K562 (cell line): ENCODE data around the gene IRF1. TPM values are rescaled to one million over a fixed set of nuclear protein-coding genes. Genes with fewer than 3 reads are reported as not detected.

Source experiments
- AFF4 ChIP-seq: sonication (generic); formaldehyde crosslinking; IDR thresholded peaks from 2 replicates; pipeline ENCODE4 v1.8.0; 2023; ENCODE audit warnings: mild to moderate bottlenecking, missing genetic modification reagents
- BMI1 ChIP-seq: fragments of 150-350 bp; IDR thresholded peaks from 2 replicates; pipeline ENCODE4 v1.6.1; 2014; ENCODE audit warnings: low read length
- BRD9 ChIP-seq: fragments of 450-650 bp; IDR thresholded peaks from 2 replicates; pipeline ENCODE4 v1.6.1; 2018; ENCODE audit warnings: low read depth; ENCODE audit not compliant: partially characterized antibody
- ELF1 ChIP-seq: fragments of 200-800 bp; sonication (Bioruptor generic); IDR thresholded peaks from 2 replicates; pipeline ENCODE4 v1.6.1; 2016; ENCODE audit warnings: missing genetic modification characterization, missing compliant biosample characterization
- HDGF ChIP-seq: fragments of 450-650 bp; IDR thresholded peaks from 2 replicates; pipeline ENCODE4 v1.6.1; 2016
- HMG20B ChIP-seq: fragments of 250-450 bp; sonication (Bioruptor Pico); IDR thresholded peaks from 2 replicates; pipeline ENCODE4 v1.5.0; 2021; ENCODE audit warnings: mild to moderate bottlenecking
- HSF4 ChIP-seq: fragments of 250-450 bp; sonication (Bioruptor Pico); IDR thresholded peaks from 2 replicates; pipeline ENCODE4 v2.1.2; 2022; ENCODE audit warnings: mild to moderate bottlenecking, moderate library complexity, borderline replicate concordance
- MTA1 ChIP-seq: fragments of 450-650 bp; IDR thresholded peaks from 2 replicates; pipeline ENCODE4 v1.6.1; 2017; ENCODE audit warnings: borderline replicate concordance
- NR2C1 ChIP-seq, 2 experiments: fragments of 450-650 bp; IDR thresholded peaks; 2 replicates each; pipeline ENCODE4 v1.6.1; 2017; ENCODE audit warnings: mild to moderate bottlenecking in 2 of 2, antibody characterized with exemption in 1 of 2, inconsistent platforms in 1 of 2, missing compliant biosample characterization in 1 of 2, missing genetic modification characterization in 1 of 2
- POLR2A ChIP-seq: fragments of 450-650 bp; conservative IDR thresholded peaks from 2 replicates; pipeline ENCODE4 v1.6.1; 2016
- POLR2G ChIP-seq: fragments of 200-400 bp; formaldehyde crosslinking; IDR thresholded peaks from 2 replicates; pipeline ENCODE4 v1.6.1; 2017; ENCODE audit warnings: low read depth, mild to moderate bottlenecking, antibody characterized with exemption, low read length, moderate library complexity
- PTBP1 ChIP-seq: fragments of 200-400 bp; formaldehyde crosslinking; IDR thresholded peaks from 2 replicates; pipeline ENCODE4 v1.6.1; 2017; ENCODE audit warnings: low read depth, low read length
- SIN3A ChIP-seq, 2 experiments: fragments of 150-350 bp in 1 of 2; IDR thresholded peaks; 2 replicates each; pipeline ENCODE4 v1.6.1; 2011 to 2016; ENCODE audit warnings: borderline replicate concordance in 2 of 2, low read depth in 2 of 2, low read length in 2 of 2, mild to moderate bottlenecking in 2 of 2, moderate library complexity in 2 of 2; ENCODE audit not compliant: control insufficient read depth in 1 of 2
- SMARCA5 ChIP-seq: fragments of 450-650 bp; IDR thresholded peaks from 2 replicates; pipeline ENCODE4 v1.6.1; 2016
- ZNF584 ChIP-seq: fragments of 200-800 bp; sonication (Bioruptor generic); IDR thresholded peaks from 2 replicates; pipeline ENCODE4 v1.6.1; 2016; ENCODE audit warnings: low read depth, mild to moderate bottlenecking, missing genetic modification characterization, missing compliant biosample characterization
- polyA plus RNA-seq, 8 experiments: library from polyadenylated mRNA; depleted of rRNA in 4 of 8; stranded (reverse) in 5 of 8; unstranded in 3 of 8; fragments of >200 nt; fragmentation: Nextera tagmentation in 2 of 8; fragmentation: Illumina TruSeq in 1 of 8; extraction: Ambion mirVana in 2 of 8; extraction: Trizol in 1 of 8; gene quantifications; 2 replicates each; pipeline versions ENCODE4 v1.2.1 to v1.2.3, GENCODE V29; 2011 to 2014; ENCODE audit warnings: inconsistent platforms in 1 of 8, missing spikeins in 1 of 8
- total RNA-seq, 7 experiments: library from RNA; depleted of rRNA in 6 of 7; stranded (reverse); fragments of >200 nt in 6 of 7; fragmentation: Illumina TruSeq in 2 of 7; extraction: Trizol in 2 of 7; gene quantifications; 2 replicates each; pipeline versions ENCODE4 v1.2.1 to v1.2.3, GENCODE V29; 2011 to 2021; ENCODE audit warnings: low replicate concordance in 1 of 7

The IRF1 gene
- total and polyA plus RNA-seq, 9 of the 15 experiments (the other 6 are each of a cell fraction or from before 2014, with no cell fraction given), result 1.1 to 12.3 (median 5.9) TPM

- peak; percentile 79 for TF ChIP-seq NR2C1 (IDR thresholded peaks at IDR 0.05)
- peak; percentile 81 for TF ChIP-seq NR2C1 (tag; IDR thresholded peaks at IDR 0.05)
- TF ChIP-seq BRD9, result peak; percentile 83
- no peak for TF ChIP-seq BMI1
- TF ChIP-seq MTA1, result no peak
- TF ChIP-seq PTBP1, result peak; percentile 77; the same call in 1 of the 2 replicates
- no peak for TF ChIP-seq HMG20B (CRISPR knock-in tag)
- 0 out of 2 replicates have a peak, but pooled peaks have one; percentile 1 for TF ChIP-seq AFF4 (CRISPR knock-in tag)
- no peak for TF ChIP-seq SIN3A (IDR thresholded peaks at IDR 0.05; ENCODE audit: borderline replicate concordance in 2 of 2, control insufficient read depth in 1 of 2, low read depth in 2 of 2, low read length in 2 of 2)
- TF ChIP-seq POLR2G, result peak; percentile 56
- TF ChIP-seq ELF1 (tag), result peak; percentile 89
- TF ChIP-seq HSF4 (CRISPR knock-in tag), result no peak
- peak; percentile 99 for TF ChIP-seq SMARCA5
- TF ChIP-seq POLR2A, result 0 out of 2 replicates have a peak, but pooled peaks have one; percentile 10
- 0 out of 2 replicates have a peak, but pooled peaks have one; percentile 83 for TF ChIP-seq HDGF
- TF ChIP-seq ZNF584 (CRISPR knock-in tag), result peak; percentile 31; the same call in 1 of the 2 replicates
Observed at GRCh38 chr5:132496191-132496630, 5.6 kb upstream of the IRF1 start (continued).
